ENCODE measurements around the gene TMSB4X. TPM values are rescaled to one million over a fixed set of nuclear protein-coding genes. Genes with fewer than 3 reads are reported as not detected.

The TMSB4X gene
- polyA plus RNA-seq, 1 donor (not counting 4 experiments of a cell fraction or from before 2014, with no cell fraction given), result 2,500 TPM

- no peak for TF ChIP-seq EZH2 (IDR thresholded peaks at IDR 0.05; ENCODE audit: low read length)
- TF ChIP-seq, protein P1, sequence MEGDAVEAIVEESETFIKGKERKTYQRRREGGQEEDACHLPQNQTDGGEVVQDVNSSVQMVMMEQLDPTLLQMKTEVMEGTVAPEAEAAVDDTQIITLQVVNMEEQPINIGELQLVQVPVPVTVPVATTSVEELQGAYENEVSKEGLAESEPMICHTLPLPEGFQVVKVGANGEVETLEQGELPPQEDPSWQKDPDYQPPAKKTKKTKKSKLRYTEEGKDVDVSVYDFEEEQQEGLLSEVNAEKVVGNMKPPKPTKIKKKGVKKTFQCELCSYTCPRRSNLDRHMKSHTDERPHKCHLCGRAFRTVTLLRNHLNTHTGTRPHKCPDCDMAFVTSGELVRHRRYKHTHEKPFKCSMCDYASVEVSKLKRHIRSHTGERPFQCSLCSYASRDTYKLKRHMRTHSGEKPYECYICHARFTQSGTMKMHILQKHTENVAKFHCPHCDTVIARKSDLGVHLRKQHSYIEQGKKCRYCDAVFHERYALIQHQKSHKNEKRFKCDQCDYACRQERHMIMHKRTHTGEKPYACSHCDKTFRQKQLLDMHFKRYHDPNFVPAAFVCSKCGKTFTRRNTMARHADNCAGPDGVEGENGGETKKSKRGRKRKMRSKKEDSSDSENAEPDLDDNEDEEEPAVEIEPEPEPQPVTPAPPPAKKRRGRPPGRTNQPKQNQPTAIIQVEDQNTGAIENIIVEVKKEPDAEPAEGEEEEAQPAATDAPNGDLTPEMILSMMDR (optimal IDR thresholded peaks at IDR 0.05 in 1 of 3, IDR thresholded peaks at IDR 0.05 in 1 of 3, conservative IDR thresholded peaks at IDR 0.05 in 1 of 3; ENCODE audit: extremely low read depth in 1 of 3, insufficient read depth in 2 of 3, low read length in 3 of 3), result no peak
- Histone ChIP-seq H2AFZ (ENCODE audit: control insufficient read depth, low read length) (no peak overlapping the region), H4K20me1 (ENCODE audit: control insufficient read depth, extremely low read depth, insufficient read depth, low read length) (no peaks in the 10 kb centered on the region), H3K9me3 (ENCODE audit: control insufficient read depth, low read depth, low read length) (no peaks in the 10 kb centered on the region), H3K9me1 (ENCODE audit: control insufficient read depth, extremely low read depth, insufficient read depth, low read length) (no peaks in the 10 kb centered on the region), H3K27ac (ENCODE audit: control insufficient read depth, insufficient read depth, low read length) (no peak overlapping the region), H3K79me2 (ENCODE audit: control insufficient read depth, insufficient read depth, low read length) (no peaks in the 10 kb centered on the region), H3K36me3 (ENCODE audit: control insufficient read depth in 2 of 2, extremely low read depth in 1 of 2, insufficient read depth in 2 of 2, low read length in 2 of 2) (no peaks in the 10 kb centered on the region), H3K4me2 (ENCODE audit: control insufficient read depth, extremely low read depth, insufficient read depth, low read depth, low read length) (no peak overlapping the region), H3K4me1 (ENCODE audit: control insufficient read depth, extremely low read depth, insufficient read depth, low read length) (peaks cover 14% of the 10 kb centered on the region), H3K9ac (ENCODE audit: control insufficient read depth, extremely low read depth, insufficient read depth, low read length) (no peak overlapping the region), H3K4me3 (ENCODE audit: control insufficient read depth in 2 of 3, extremely low read depth in 1 of 3, insufficient read depth in 2 of 3, low read depth in 1 of 3, low read length in 3 of 3) (no peak overlapping the region), H3K27me3 (ENCODE audit: control insufficient read depth, extremely low read depth, insufficient read depth, low read length) (no peaks in the 10 kb centered on the region)
- DNase-seq (ENCODE audit: low read depth, low spot score), result no peak
- dilution Hi-C loops (cut with MboI; ENCODE audit: extremely low pct_ligation_motif_present, low sequenced_read_pairs), result no loop called here
- no peak for FAIRE-seq
Measured at GRCh38 chrX:12989461-12989860, 14.6 kb downstream of the TMSB4X start.

DNA sequence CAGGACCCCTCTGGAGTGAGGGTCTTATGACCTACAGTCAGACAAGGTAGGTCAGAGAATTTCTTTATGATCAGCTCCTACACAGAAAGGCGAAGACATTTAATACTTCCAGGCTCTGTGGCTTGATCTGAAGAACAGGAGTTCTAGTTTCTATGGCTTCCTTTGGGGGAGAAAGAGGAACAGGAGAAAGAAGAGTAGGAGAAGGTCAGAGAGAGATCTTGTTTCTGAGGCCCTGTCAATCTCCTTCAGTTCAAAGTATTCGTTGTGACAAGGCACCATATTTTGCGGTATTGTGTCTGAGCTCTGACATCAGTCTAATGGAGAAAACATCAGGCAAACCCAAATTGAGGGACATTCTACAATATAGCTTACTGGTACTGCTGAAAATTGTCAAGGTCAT, 16.7 kb downstream of the TMSB4X start:
- Histone ChIP-seq H3K27ac (ENCODE audit: control insufficient read depth, insufficient read depth, low read length) (no peak overlapping the region), H3K36me3 (ENCODE audit: control insufficient read depth in 2 of 2, extremely low read depth in 1 of 2, insufficient read depth in 2 of 2, low read length in 2 of 2) (no peaks in the 10 kb centered on the region), H3K27me3 (ENCODE audit: control insufficient read depth, extremely low read depth, insufficient read depth, low read length) (no peaks in the 10 kb centered on the region), H3K4me1 (ENCODE audit: control insufficient read depth, extremely low read depth, insufficient read depth, low read length) (peaks cover 4% of the 10 kb centered on the region), H3K4me2 (ENCODE audit: control insufficient read depth, extremely low read depth, insufficient read depth, low read depth, low read length) (no peak overlapping the region), H3K9ac (ENCODE audit: control insufficient read depth, extremely low read depth, insufficient read depth, low read length) (no peak overlapping the region), H3K9me3 (ENCODE audit: control insufficient read depth, low read depth, low read length) (no peaks in the 10 kb centered on the region), H3K9me1 (ENCODE audit: control insufficient read depth, extremely low read depth, insufficient read depth, low read length) (no peaks in the 10 kb centered on the region), H3K79me2 (ENCODE audit: control insufficient read depth, insufficient read depth, low read length) (no peaks in the 10 kb centered on the region), H3K4me3 (ENCODE audit: control insufficient read depth in 2 of 3, extremely low read depth in 1 of 3, insufficient read depth in 2 of 3, low read depth in 1 of 3, low read length in 3 of 3) (no peak overlapping the region), H2AFZ (ENCODE audit: control insufficient read depth, low read length) (no peak overlapping the region), H4K20me1 (ENCODE audit: control insufficient read depth, extremely low read depth, insufficient read depth, low read length) (no peaks in the 10 kb centered on the region)
- TF ChIP-seq EZH2 (IDR thresholded peaks at IDR 0.05; ENCODE audit: low read length), result no peak
- TF ChIP-seq, protein P1 (optimal IDR thresholded peaks at IDR 0.05 in 1 of 3, IDR thresholded peaks at IDR 0.05 in 1 of 3, conservative IDR thresholded peaks at IDR 0.05 in 1 of 3; ENCODE audit: extremely low read depth in 1 of 3, insufficient read depth in 2 of 3, low read length in 3 of 3), result no peak
- dilution Hi-C loops (cut with MboI; ENCODE audit: extremely low pct_ligation_motif_present, low sequenced_read_pairs), result no loop called here
- no peak for FAIRE-seq
- no peak for DNase-seq (ENCODE audit: low read depth, low spot score)
